Non-pigmented ciliary epithelial cell (primary cell): Measurements from ENCODE around the gene MTHFD2.

Source experiments
- DNase-seq: peaks from one replicate; pipeline ENCODE4 v3.0.0-alpha.2; 2010; ENCODE audit warnings: low read depth

Gene MTHFD2

DNA sequence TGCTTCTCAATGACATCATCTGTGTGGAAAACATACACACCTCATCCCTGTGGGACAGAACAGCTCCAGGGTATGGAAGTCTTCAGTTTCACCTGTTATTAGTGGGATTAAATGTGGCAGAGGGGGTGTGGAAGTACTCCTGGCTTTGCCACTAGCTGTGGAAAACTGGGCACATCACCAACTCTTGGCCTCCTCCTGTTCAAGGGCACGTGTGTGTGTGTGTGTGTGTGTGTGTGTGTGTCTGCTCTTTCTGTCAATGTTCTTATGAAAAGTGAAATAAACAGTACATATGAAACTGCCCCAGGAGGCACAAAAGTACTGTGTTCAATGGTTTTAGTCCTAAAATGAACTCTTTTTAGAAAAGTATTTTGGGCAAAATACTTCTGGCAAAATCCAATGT lies 65.9 kb downstream of the MTHFD2 start:
- DNase-seq, result no peak

DNA sequence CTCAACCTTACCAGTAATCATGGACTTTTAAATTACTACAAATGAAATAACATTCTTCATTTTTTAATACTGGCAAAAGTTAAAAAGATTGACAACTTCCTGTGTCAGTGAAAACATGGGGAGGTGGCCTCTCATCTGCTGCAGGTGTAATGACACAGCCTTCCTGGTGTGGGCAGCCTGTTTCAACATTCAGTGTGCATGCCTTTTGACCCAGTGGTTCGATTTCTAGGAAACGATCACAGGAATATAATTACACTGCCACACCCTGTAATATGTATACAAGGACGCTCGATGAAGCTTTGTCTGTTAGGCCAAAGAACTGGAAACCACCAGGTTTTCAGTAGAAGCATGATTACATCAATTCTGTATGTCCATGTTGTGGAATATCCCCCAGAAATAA lies 68.7 kb downstream of the MTHFD2 start:
- no peak for DNase-seq
